ENCODE data around the gene LRRC27.
"Not testable (repeated sequence)": the region's sequence is repeated elsewhere in the genome, so short reads cannot be mapped to it uniquely, and the experiment has no call there.

LRRC27 gene

GRCh38 chr10:132374612-132375011, 42.6 kb downstream of the LRRC27 start:
- DNase-seq (ENCODE audit: low spot score): no peak

- no peak for DNase-seq (ENCODE audit: low spot score)
Measured at GRCh38 chr10:132375116-132375794, 43.3 kb downstream of the LRRC27 start.

- no peak for DNase-seq (ENCODE audit: low spot score)
Measured at GRCh38 chr10:132375795-132376297, 43.9 kb downstream of the LRRC27 start.

GRCh38 chr10:132376394-132376851, 44.4 kb downstream of the LRRC27 start:
- no peak for DNase-seq (ENCODE audit: low spot score)

GRCh38 chr10:132377326-132377725, 45.3 kb downstream of the LRRC27 start:
- DNase-seq (ENCODE audit: low spot score): no peak

GRCh38 chr10:132379026-132379425, 47.0 kb downstream of the LRRC27 start:
- not testable (repeated sequence) for DNase-seq (ENCODE audit: low spot score)

GRCh38 chr10:132380986-132381385, 49.0 kb downstream of the LRRC27 start:
- DNase-seq (ENCODE audit: low spot score): not testable (repeated sequence)

- DNase-seq (ENCODE audit: low spot score): no peak
Measured at GRCh38 chr10:132381741-132382140, 49.7 kb downstream of the LRRC27 start.

GRCh38 chr10:132382231-132382922, 50.4 kb downstream of the LRRC27 start:
- no peak for DNase-seq (ENCODE audit: low spot score)

GRCh38 chr10:132383101-132383500, 51.1 kb downstream of the LRRC27 start:
- DNase-seq (ENCODE audit: low spot score): no peak

- no peak for DNase-seq (ENCODE audit: low spot score)
Measured at GRCh38 chr10:132383751-132384196, 51.8 kb downstream of the LRRC27 start.

- no peak for DNase-seq (ENCODE audit: low spot score)
Measured at GRCh38 chr10:132384618-132385388, 52.8 kb downstream of the LRRC27 start.

- no peak for DNase-seq (ENCODE audit: low spot score)
Measured at GRCh38 chr10:132385389-132385667, 53.3 kb downstream of the LRRC27 start.

GRCh38 chr10:132385721-132386418, 53.9 kb downstream of the LRRC27 start:
- DNase-seq (ENCODE audit: low spot score): no peak

- no peak for DNase-seq (ENCODE audit: low spot score)
Measured at GRCh38 chr10:132386419-132386831, 54.4 kb downstream of the LRRC27 start.

GRCh38 chr10:132386896-132387295, 54.9 kb downstream of the LRRC27 start:
- not testable (repeated sequence) for DNase-seq (ENCODE audit: low spot score)

- peak; percentile 95 for DNase-seq (ENCODE audit: low spot score)
Measured at GRCh38 chr10:132387764-132388210, 55.8 kb downstream of the LRRC27 start.

GRCh38 chr10:132388891-132389432, 57.0 kb downstream of the LRRC27 start:
- DNase-seq (ENCODE audit: low spot score): peak; percentile 59

GRCh38 chr10:132389433-132390169, 57.6 kb downstream of the LRRC27 start:
- no peak for DNase-seq (ENCODE audit: low spot score)

- DNase-seq (ENCODE audit: low spot score): no peak
Measured at GRCh38 chr10:132390170-132390920, 58.4 kb downstream of the LRRC27 start.

Measured in HuH-7 (cell line).